HepG2 (cell line): Measurements from ENCODE around the gene MAFB. TPM values are rescaled to one million over a fixed set of nuclear protein-coding genes. Genes with fewer than 3 reads are reported as not detected.

ENCODE experiments used
- ATAD3A ChIP-seq: sonication (generic); formaldehyde crosslinking; IDR thresholded peaks from 2 replicates; pipeline ENCODE4 v1.4.0; 2020; ENCODE audit warnings: missing genetic modification reagents
- ATF7-NPFF ChIP-seq: sonication (generic); formaldehyde crosslinking; IDR thresholded peaks from 2 replicates; pipeline ENCODE4 v1.8.1; 2023; ENCODE audit warnings: mild to moderate bottlenecking, low read depth, missing genetic modification reagents, moderate library complexity
- BCL3 ChIP-seq: sonication (generic); formaldehyde crosslinking; IDR thresholded peaks from 2 replicates; pipeline ENCODE4 v1.5.1; 2020; ENCODE audit warnings: mild to moderate bottlenecking, missing genetic modification reagents, moderate library complexity
- CEBPB ChIP-seq: IDR thresholded peaks from 2 replicates; pipeline ENCODE4 v1.6.1; 2011; ENCODE audit warnings: low read depth, low read length, improper control_type of control experiment, borderline replicate concordance
- DR1 ChIP-seq: sonication (generic); formaldehyde crosslinking; IDR thresholded peaks from 2 replicates; pipeline ENCODE4 v1.8.0; 2021; ENCODE audit warnings: mild to moderate bottlenecking, missing genetic modification reagents, inconsistent platforms
- HDAC2 ChIP-seq: sonication (generic); formaldehyde crosslinking; IDR thresholded peaks from 2 replicates; pipeline ENCODE4 v1.4.0; 2020; ENCODE audit warnings: missing genetic modification reagents
- HMGXB3 ChIP-seq: sonication (generic); formaldehyde crosslinking; IDR thresholded peaks from 2 replicates; pipeline ENCODE4 v1.4.0; 2020; ENCODE audit warnings: missing genetic modification reagents, borderline replicate concordance
- MAF1 ChIP-seq: sonication (generic); formaldehyde crosslinking; IDR thresholded peaks from 2 replicates; pipeline ENCODE4 v1.5.0; 2020; ENCODE audit warnings: missing genetic modification reagents, borderline replicate concordance
- MAFF ChIP-seq: IDR thresholded peaks from 2 replicates; pipeline ENCODE4 v1.6.1; 2011; ENCODE audit warnings: low read depth, low read length, improper control_type of control experiment
- MTA1 ChIP-seq: sonication (generic); formaldehyde crosslinking; IDR thresholded peaks from 2 replicates; pipeline ENCODE4 v1.4.0; 2020; ENCODE audit warnings: missing genetic modification reagents, mild to moderate bottlenecking, borderline replicate concordance
- POLR2G ChIP-seq: fragments of 200-400 bp; formaldehyde crosslinking; IDR thresholded peaks from 2 replicates; pipeline ENCODE4 v1.6.1; 2018; ENCODE audit warnings: mild to moderate bottlenecking, low read depth, low read length, moderate library complexity
- RXRA ChIP-seq: sonication (generic); formaldehyde crosslinking; IDR thresholded peaks from 2 replicates; pipeline ENCODE4 v1.5.1; 2020; ENCODE audit warnings: missing genetic modification reagents
- ZFP37 ChIP-seq: sonication (generic); formaldehyde crosslinking; IDR thresholded peaks from 2 replicates; pipeline ENCODE4 v1.4.0; 2020; ENCODE audit warnings: missing genetic modification reagents, borderline replicate concordance
- ZKSCAN1 ChIP-seq: fragments of 150-350 bp; IDR thresholded peaks from 2 replicates; pipeline ENCODE4 v1.6.1; 2014; ENCODE audit warnings: low read length
- ZNF17 ChIP-seq: sonication (generic); formaldehyde crosslinking; IDR thresholded peaks from 2 replicates; pipeline ENCODE4 v1.5.0; 2020; ENCODE audit warnings: mild to moderate bottlenecking, missing genetic modification reagents
- ZNF253 ChIP-seq: sonication (generic); formaldehyde crosslinking; IDR thresholded peaks from 2 replicates; pipeline ENCODE4 v1.8.0; 2022; ENCODE audit warnings: mild to moderate bottlenecking, missing genetic modification reagents, borderline replicate concordance
- ZNF513 ChIP-seq: sonication (generic); formaldehyde crosslinking; conservative IDR thresholded peaks from 2 replicates; pipeline ENCODE4 v1.5.0; 2020; ENCODE audit warnings: missing genetic modification reagents
- ZNF550 ChIP-seq: sonication (generic); formaldehyde crosslinking; IDR thresholded peaks from 2 replicates; pipeline ENCODE4 v1.4.0; 2020; ENCODE audit warnings: mild to moderate bottlenecking, missing genetic modification reagents, borderline replicate concordance
- ZNF557 ChIP-seq: sonication (generic); formaldehyde crosslinking; IDR thresholded peaks from 2 replicates; pipeline ENCODE4 v1.4.0; 2020; ENCODE audit warnings: missing genetic modification reagents
- ZNF781 ChIP-seq: sonication (generic); formaldehyde crosslinking; IDR thresholded peaks from 2 replicates; pipeline ENCODE4 v1.5.1; 2020; ENCODE audit warnings: borderline replicate concordance, mild to moderate bottlenecking, missing genetic modification reagents; ENCODE audit errors: not compliant biosample characterization
- ZSCAN29 ChIP-seq: sonication (generic); formaldehyde crosslinking; conservative IDR thresholded peaks from 2 replicates; pipeline ENCODE4 v1.4.0; 2020; ENCODE audit warnings: mild to moderate bottlenecking, missing genetic modification reagents
- polyA plus RNA-seq, 8 experiments: library from polyadenylated mRNA; depleted of rRNA in 3 of 8; stranded (reverse) in 7 of 8; unstranded in 1 of 8; fragments of >200 nt; fragmentation: Illumina TruSeq in 4 of 8; extraction: Trizol in 4 of 8; gene quantifications; 2 replicates each; pipeline versions ENCODE4 v1.2.1 to v1.2.3, GENCODE V29; 2011 to 2016; ENCODE audit warnings: low read depth in 4 of 8, missing spikeins in 1 of 8, mixed read lengths in 1 of 8; ENCODE audit not compliant: insufficient read depth in 1 of 8
- total RNA-seq, 5 experiments: library from RNA; depleted of rRNA; stranded (reverse); fragments of >200 nt; fragmentation: Illumina TruSeq; extraction: Trizol; gene quantifications; 2 replicates each; pipeline ENCODE4 v1.2.3, GENCODE V29; 2016; ENCODE audit warnings: low read depth in 1 of 5

The MAFB gene
- total and polyA plus RNA-seq, 2 of the 13 experiments (the other 11 are each of a cell fraction or from before 2014, with no cell fraction given): 0.08 to 0.11 TPM

GRCh38 chr20:40689943-40690835 is 1.2 kb upstream of the MAFB start (continued):
- no peak for TF ChIP-seq ZNF17 (CRISPR knock-in tag)
- TF ChIP-seq DR1 (CRISPR knock-in tag): no peak
- no peak for TF ChIP-seq ZNF557 (CRISPR knock-in tag)
- peak; percentile 2 for TF ChIP-seq ZNF781
- TF ChIP-seq MAF1: no peak; the same call in 1 of the 2 replicates
- peak; percentile 17; the same call in 1 of the 2 replicates for TF ChIP-seq RXRA (CRISPR knock-in tag)
- TF ChIP-seq MAFF: no peak
- no peak for TF ChIP-seq MTA1 (CRISPR knock-in tag)
- TF ChIP-seq ZKSCAN1: no peak
- TF ChIP-seq ZSCAN29 (CRISPR knock-in tag): no peak
- no peak for TF ChIP-seq ZNF550 (CRISPR knock-in tag)
- 0 out of 2 replicates have a peak, but pooled peaks have one; percentile 26 for TF ChIP-seq HMGXB3 (CRISPR knock-in tag)
- no peak for TF ChIP-seq POLR2G
- TF ChIP-seq ATAD3A (CRISPR knock-in tag): no peak
- peak; percentile 23; the same call in 1 of the 2 replicates for TF ChIP-seq HDAC2 (CRISPR knock-in tag)
- no peak for TF ChIP-seq ATF7-NPFF
- TF ChIP-seq CEBPB: no peak
- TF ChIP-seq ZFP37 (CRISPR knock-in tag): no peak; the same call in 1 of the 2 replicates
- TF ChIP-seq ZNF253 (CRISPR knock-in tag): peak; percentile 23; the same call in 1 of the 2 replicates
- TF ChIP-seq BCL3 (CRISPR knock-in tag): peak; percentile 94
- no peak for TF ChIP-seq ZNF513 (CRISPR knock-in tag)
